Smooth muscle cell (in vitro differentiated cells): ENCODE data around the gene SLC25A26. TPM values are rescaled to one million over a fixed set of nuclear protein-coding genes. Genes with fewer than 3 reads are reported as not detected.

Experiments
- DNase-seq: peaks from one replicate; lab custom pipeline; 2025; ENCODE audit not compliant: unreplicated experiment; lab: John Stamatoyannopoulos, UW
- H2AFZ ChIP-seq: fragments of 200-600 bp; sonication (generic); 2 replicates; pipeline ENCODE4 v1.6.0; 2016; ENCODE audit warnings: antibody characterized with exemption, low read depth, mild to moderate bottlenecking
- H3F3A ChIP-seq: fragments of 200-600 bp; sonication (generic); 2 replicates; pipeline ENCODE4 v1.6.0; 2017; ENCODE audit warnings: antibody characterized with exemption, low read depth
- H3K27ac ChIP-seq: fragments of 200-600 bp; sonication (generic); 2 replicates; pipeline ENCODE4 v1.5.1; 2016; ENCODE audit warnings: low read depth, mild to moderate bottlenecking
- H3K27me3 ChIP-seq: fragments of 200-600 bp; sonication (generic); 2 replicates; pipeline ENCODE4 v1.6.1; 2016; ENCODE audit warnings: low read depth, mild to moderate bottlenecking
- H3K36me3 ChIP-seq: fragments of 200-600 bp; sonication (generic); 2 replicates; pipeline ENCODE4 v1.5.1; 2016; ENCODE audit warnings: low read depth
- H3K4me1 ChIP-seq: fragments of 200-600 bp; sonication (generic); 2 replicates; pipeline ENCODE4 v1.5.1; 2016; ENCODE audit warnings: low read depth
- H3K4me2 ChIP-seq: fragments of 200-600 bp; sonication (generic); 2 replicates; pipeline ENCODE4 v1.6.0; 2016; ENCODE audit warnings: mild to moderate bottlenecking
- H3K4me3 ChIP-seq: fragments of 200-600 bp; sonication (generic); 2 replicates; pipeline ENCODE4 v1.5.1; 2016; ENCODE audit warnings: mild to moderate bottlenecking
- H3K79me2 ChIP-seq: fragments of 200-600 bp; sonication (generic); 2 replicates; pipeline ENCODE4 v1.6.0; 2016; ENCODE audit warnings: low read depth, mild to moderate bottlenecking
- H3K9ac ChIP-seq: fragments of 200-600 bp; sonication (generic); 2 replicates; pipeline ENCODE4 v1.6.0; 2016; ENCODE audit warnings: low read depth
- H3K9me3 ChIP-seq: fragments of 200-600 bp; sonication (generic); replicated peaks from 2 replicates; pipeline ENCODE4 v1.5.1; 2016; ENCODE audit warnings: low read depth
- H4K20me1 ChIP-seq: fragments of 200-600 bp; sonication (generic); 2 replicates; pipeline ENCODE4 v1.6.0; 2016; ENCODE audit warnings: low read depth
- WGBS: methylation state at CpG from one replicate; pipeline ENCODE4 v1.1.7; 2016; ENCODE audit warnings: low lambda C conversion rate; 5-methylcytosine and 5-hydroxymethylcytosine counted together
- polyA plus RNA-seq: library from polyadenylated mRNA; unstranded; fragments of >200 nt; fragmentation: Nextera tagmentation; extraction: Ambion mirVana; gene quantifications from 2 replicates; pipeline ENCODE4 v1.2.1, GENCODE V29; 2016
- total RNA-seq: library from RNA; depleted of rRNA; stranded (reverse); fragments of >200 nt; gene quantifications from 2 replicates; pipeline ENCODE4 v1.2.3, GENCODE V29; 2014
- TF ChIP-seq, protein P1 (sequence below): fragments of 200-600 bp; sonication (generic); IDR thresholded peaks from 2 replicates; pipeline ENCODE4 v1.5.1; 2017; ENCODE audit warnings: borderline replicate concordance, mild to moderate bottlenecking, antibody characterized with exemption; ENCODE audit not compliant: insufficient read depth, poor library complexity, severe bottlenecking

Gene SLC25A26
- total and polyA plus RNA-seq, 2 experiments from 2014 or later = 8.9 to 18.9 TPM

DNA sequence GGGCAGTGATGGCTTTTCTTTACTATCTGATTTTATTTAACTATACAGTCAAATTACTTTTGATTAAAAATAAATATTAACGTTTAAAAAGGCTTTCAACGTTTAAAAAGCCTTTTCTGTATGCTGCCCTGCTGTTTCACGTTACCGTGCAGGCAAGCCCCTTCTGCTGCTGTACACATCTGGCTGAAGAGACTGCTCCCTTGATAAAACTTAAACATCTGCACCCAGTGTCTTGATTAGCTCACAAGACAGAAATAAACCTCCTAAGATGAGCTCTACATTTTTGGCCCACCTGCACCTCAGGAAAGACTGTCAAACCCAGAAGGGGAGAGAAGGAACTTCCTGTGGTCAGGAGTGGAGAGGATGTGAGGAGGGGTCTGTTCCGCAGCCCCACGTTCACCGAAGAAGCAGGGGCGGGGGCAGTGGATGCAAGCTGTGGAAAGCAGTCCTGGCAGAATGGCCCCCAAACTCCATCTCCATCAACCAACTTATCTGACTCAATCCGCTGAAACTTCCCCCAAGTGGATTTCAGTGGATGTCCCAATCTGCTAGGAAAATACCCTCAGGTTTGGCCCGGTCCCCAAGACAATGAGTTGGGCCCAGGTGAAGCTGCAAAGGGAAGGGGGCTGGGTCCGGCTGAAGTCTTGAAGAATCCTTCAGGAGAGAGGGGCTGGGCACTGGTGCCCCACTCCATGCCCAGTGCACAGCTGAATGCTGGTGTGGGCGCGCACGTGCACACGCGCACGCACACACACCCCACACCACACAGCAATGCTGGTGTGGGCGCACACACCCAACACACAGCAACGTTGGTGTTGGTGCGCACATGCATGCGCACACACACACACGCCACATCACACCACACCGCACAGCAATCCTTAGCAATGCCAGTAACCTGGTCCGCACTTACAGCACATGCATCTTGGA, 191.4 kb downstream of the SLC25A26 start:
- Histone ChIP-seq H3K27ac (no peak overlapping the region), H3F3A (peaks cover 6% of the 10 kb centered on the region), H3K9ac (peak overlapping the region; percentile 19), H3K4me1 (peaks cover 9% of the 10 kb centered on the region), H4K20me1 (no peaks in the 10 kb centered on the region), H3K79me2 (no peaks in the 10 kb centered on the region), H3K27me3 (no peaks in the 10 kb centered on the region), H3K36me3 (no peaks in the 10 kb centered on the region), H3K9me3 (no peaks in the 10 kb centered on the region), H3K4me3 (no peak overlapping the region), H3K4me2 (peak overlapping the region; percentile 47), H2AFZ (no peak overlapping the region)
- WGBS = 92% methylated on average over 24 of the region's 24 CpGs
- DNase-seq = no peak
- TF ChIP-seq, protein P1, sequence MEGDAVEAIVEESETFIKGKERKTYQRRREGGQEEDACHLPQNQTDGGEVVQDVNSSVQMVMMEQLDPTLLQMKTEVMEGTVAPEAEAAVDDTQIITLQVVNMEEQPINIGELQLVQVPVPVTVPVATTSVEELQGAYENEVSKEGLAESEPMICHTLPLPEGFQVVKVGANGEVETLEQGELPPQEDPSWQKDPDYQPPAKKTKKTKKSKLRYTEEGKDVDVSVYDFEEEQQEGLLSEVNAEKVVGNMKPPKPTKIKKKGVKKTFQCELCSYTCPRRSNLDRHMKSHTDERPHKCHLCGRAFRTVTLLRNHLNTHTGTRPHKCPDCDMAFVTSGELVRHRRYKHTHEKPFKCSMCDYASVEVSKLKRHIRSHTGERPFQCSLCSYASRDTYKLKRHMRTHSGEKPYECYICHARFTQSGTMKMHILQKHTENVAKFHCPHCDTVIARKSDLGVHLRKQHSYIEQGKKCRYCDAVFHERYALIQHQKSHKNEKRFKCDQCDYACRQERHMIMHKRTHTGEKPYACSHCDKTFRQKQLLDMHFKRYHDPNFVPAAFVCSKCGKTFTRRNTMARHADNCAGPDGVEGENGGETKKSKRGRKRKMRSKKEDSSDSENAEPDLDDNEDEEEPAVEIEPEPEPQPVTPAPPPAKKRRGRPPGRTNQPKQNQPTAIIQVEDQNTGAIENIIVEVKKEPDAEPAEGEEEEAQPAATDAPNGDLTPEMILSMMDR = no peak

DNA sequence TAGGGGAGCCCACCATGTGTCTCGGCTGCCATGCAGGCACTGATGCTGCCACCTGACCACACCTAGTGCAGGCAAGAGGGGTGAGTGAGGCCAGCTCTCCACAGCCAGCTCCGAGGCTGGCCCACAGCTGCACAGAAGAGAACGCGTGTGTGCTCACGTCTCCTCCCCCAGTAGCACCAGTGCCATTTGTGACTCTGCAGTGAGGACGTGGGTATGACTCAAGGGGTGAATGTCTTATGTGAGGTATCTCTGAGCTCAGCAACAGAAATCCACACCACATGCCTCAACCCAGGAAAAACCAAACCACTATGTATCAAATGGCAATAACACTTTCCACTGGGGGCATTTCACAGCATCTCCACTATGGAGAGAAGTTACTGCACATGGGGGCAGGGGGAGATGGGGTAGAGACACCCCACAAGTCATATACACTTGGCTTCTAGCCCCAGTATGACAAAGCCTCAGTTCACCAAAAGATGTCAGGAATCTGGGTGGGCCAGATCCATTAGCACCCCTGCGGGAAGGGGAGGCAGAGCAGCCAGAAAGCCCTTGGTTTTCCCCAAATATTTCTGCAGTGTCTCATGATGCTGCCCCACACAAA, 192.4 kb downstream of the SLC25A26 start:
- peaks cover 18% of the 10 kb centered on the region for H3K4me1 ChIP-seq
- peak overlapping the region; percentile 89 for H3K27ac ChIP-seq
- H3K79me2 ChIP-seq = peaks cover 4% of the 10 kb centered on the region
- H3K36me3 ChIP-seq = no peaks in the 10 kb centered on the region
- TF ChIP-seq, protein P1 = no peak
- no peak for DNase-seq
- 33% methylated on average over 7 of the region's 7 CpGs for WGBS
- H3F3A ChIP-seq = peaks cover 3% of the 10 kb centered on the region
- H3K4me2 ChIP-seq = peak overlapping the region; percentile 54
- no peaks in the 10 kb centered on the region for H3K9me3 ChIP-seq
- H4K20me1 ChIP-seq = no peaks in the 10 kb centered on the region
- no peak overlapping the region for H2AFZ ChIP-seq
- H3K4me3 ChIP-seq = no peak overlapping the region
- H3K9ac ChIP-seq = peak overlapping the region; percentile 42
- no peaks in the 10 kb centered on the region for H3K27me3 ChIP-seq

DNA sequence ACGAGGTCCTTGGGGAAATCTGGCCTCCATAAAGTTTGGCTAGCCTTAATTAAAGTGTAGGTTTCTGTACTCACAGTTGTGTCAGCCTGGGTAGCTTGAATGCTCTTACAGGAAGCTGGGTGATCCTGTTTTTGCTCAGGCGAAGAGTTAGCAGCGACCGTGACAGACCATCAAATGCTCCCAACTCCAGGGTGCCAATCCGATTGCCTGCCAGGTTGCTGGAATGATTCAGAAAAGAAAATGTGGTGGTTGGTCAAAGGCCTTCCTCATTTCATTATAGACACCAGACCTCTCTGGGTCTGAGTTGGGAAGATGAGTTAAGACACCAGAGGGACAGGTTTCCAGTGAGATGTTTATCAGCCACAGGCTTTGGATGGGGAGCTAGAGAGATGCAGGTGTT, 194.0 kb downstream of the SLC25A26 start:
- H3K79me2 ChIP-seq = peaks cover 7% of the 10 kb centered on the region
- no peaks in the 10 kb centered on the region for H3K36me3 ChIP-seq
- DNase-seq = no peak
- WGBS = 80% methylated on average over 5 of the region's 5 CpGs
- H3K4me1 ChIP-seq = peaks cover 18% of the 10 kb centered on the region
- H3K9ac ChIP-seq = no peak overlapping the region
- no peaks in the 10 kb centered on the region for H3K9me3 ChIP-seq
- H2AFZ ChIP-seq = no peak overlapping the region
- no peaks in the 10 kb centered on the region for H4K20me1 ChIP-seq
- TF ChIP-seq, protein P1 = no peak
- H3K27me3 ChIP-seq = no peaks in the 10 kb centered on the region
- H3K4me3 ChIP-seq = no peak overlapping the region
- H3K4me2 ChIP-seq = no peak overlapping the region
- H3K27ac ChIP-seq = peak overlapping the region; percentile 89
- peaks cover 3% of the 10 kb centered on the region for H3F3A ChIP-seq
